Measurements from ENCODE around the gene DCBLD1.

DNA sequence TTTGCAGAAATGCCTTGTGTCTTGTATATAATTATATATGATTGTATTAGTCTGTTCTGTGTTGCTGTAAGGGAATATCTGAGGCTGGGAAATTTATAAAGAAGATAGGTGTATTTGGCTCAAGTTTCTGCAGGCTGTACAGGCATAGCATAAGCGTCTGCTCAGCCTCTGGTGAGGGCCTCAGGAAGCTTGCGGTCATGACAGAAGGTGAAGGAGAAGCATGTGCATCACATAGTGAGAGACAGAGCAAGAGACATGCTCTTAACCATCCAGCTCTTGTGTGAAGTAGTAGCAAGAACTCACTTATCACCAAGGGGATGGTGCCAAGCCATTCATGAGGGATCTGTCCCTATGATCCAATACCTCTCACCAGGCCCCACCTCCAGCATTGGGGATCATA, 6.5 kb downstream of the DCBLD1 start:
- TF ChIP-seq, protein P1, sequence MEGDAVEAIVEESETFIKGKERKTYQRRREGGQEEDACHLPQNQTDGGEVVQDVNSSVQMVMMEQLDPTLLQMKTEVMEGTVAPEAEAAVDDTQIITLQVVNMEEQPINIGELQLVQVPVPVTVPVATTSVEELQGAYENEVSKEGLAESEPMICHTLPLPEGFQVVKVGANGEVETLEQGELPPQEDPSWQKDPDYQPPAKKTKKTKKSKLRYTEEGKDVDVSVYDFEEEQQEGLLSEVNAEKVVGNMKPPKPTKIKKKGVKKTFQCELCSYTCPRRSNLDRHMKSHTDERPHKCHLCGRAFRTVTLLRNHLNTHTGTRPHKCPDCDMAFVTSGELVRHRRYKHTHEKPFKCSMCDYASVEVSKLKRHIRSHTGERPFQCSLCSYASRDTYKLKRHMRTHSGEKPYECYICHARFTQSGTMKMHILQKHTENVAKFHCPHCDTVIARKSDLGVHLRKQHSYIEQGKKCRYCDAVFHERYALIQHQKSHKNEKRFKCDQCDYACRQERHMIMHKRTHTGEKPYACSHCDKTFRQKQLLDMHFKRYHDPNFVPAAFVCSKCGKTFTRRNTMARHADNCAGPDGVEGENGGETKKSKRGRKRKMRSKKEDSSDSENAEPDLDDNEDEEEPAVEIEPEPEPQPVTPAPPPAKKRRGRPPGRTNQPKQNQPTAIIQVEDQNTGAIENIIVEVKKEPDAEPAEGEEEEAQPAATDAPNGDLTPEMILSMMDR (IDR thresholded peaks at IDR 0.05; ENCODE audit: low read depth, low read length) = no peak
- TF ChIP-seq POLR2A (IDR thresholded peaks at IDR 0.05; ENCODE audit: extremely low read depth, insufficient read length) (no peak), MYC (IDR thresholded peaks at IDR 0.05; ENCODE audit: low read depth, low read length) (no peak)
